SH-SY5Y (cell line): ENCODE data around the gene NOC4L.
A peak's percentile ranks its signal among the peaks of the same experiment; 100 is the strongest.

Experiments
- GATA2 ChIP-seq: IDR thresholded peaks from 2 replicates; pipeline ENCODE4 v1.6.1; 2011; ENCODE audit warnings: mild to moderate bottlenecking, low read depth, low read length
- GATA3 ChIP-seq: IDR thresholded peaks from 2 replicates; pipeline ENCODE4 v1.6.1; 2011; ENCODE audit warnings: low read depth, mild to moderate bottlenecking, low read length, moderate library complexity

GRCh38 chr12:132144115-132144809 is at the start of gene NOC4L, which contains the start of gene DDX51:
- peak; percentile 9; the same call in 1 of the 2 replicates for TF ChIP-seq GATA2
- TF ChIP-seq GATA3, result no peak
